ENCODE data around the gene KLHL29. TPM values are rescaled to one million over a fixed set of nuclear protein-coding genes. Genes with fewer than 3 reads are reported as not detected.

The KLHL29 gene
- total and polyA plus RNA-seq, 2 experiments from 2014 or later = 1.5 to 6.5 TPM

DNA sequence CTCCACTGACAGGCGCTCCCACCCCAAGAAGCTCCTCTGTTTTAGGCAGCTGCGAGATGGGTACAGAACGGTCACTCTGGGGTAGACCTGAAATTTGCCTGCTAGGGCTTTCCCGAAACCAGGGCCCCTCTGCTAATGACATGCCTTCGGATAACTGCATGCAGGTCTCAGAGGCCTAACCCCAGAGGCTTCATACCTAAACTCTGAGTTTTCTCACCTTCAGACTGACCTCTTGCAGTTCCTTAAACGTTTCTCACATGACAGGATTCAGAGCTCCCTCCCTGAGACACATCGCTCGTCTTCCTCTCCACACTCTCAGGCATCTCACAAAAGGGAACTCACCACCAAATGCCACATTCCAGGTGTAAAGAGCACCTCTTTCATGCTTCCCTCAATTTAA, 11.3 kb upstream of the KLHL29 start (continued):
- TF ChIP-seq ETS1 (IDR thresholded peaks at IDR 0.05) = no peak
- TF ChIP-seq JUNB (IDR thresholded peaks at IDR 0.05; ENCODE audit: unreplicated experiment) = no peak
- TF ChIP-seq NANOG (IDR thresholded peaks at IDR 0.05; ENCODE audit: borderline replicate concordance) = no peak
- TF ChIP-seq CREB1 (CRISPR knock-in tag; IDR thresholded peaks at IDR 0.05; ENCODE audit: low read depth) = no peak
- no peak for TF ChIP-seq STAT1 (IDR thresholded peaks at IDR 0.05; ENCODE audit: unreplicated experiment)
- no peak for TF ChIP-seq EZH2 (IDR thresholded peaks at IDR 0.05; ENCODE audit: low read depth, unreplicated experiment)
- no peak for TF ChIP-seq ZNF331 (CRISPR knock-in tag; IDR thresholded peaks at IDR 0.05; ENCODE audit: low read depth)

GRCh38 chr2:23375448-23375847, 9.5 kb upstream of the KLHL29 start:
- no peaks in the 10 kb centered on the region for H3K36me3 ChIP-seq (ENCODE audit: insufficient read depth)
- H3K79me2 ChIP-seq (replicated peaks; ENCODE audit: insufficient read depth) = no peaks in the 10 kb centered on the region
- H3K27me3 Mint-ChIP-seq (ENCODE audit: insufficient read depth, low read depth, poor library complexity) = peaks cover 4% of the 10 kb centered on the region
- no peaks in the 10 kb centered on the region for H4K20me1 ChIP-seq (replicated peaks; ENCODE audit: insufficient read depth)
- DNase-seq (ENCODE audit: low spot score) = peak; percentile 76
- no peaks in the 10 kb centered on the region for H3K4me1 ChIP-seq (ENCODE audit: insufficient read depth)
- no peaks in the 10 kb centered on the region; the same call in 2 of the 3 replicates for H3K9me3 Mint-ChIP-seq
- no peak overlapping the region for H3K27ac ChIP-seq (ENCODE audit: low read depth)
- H3K4me1 Mint-ChIP-seq = peaks cover 9% of the 10 kb centered on the region; the same call in 2 of the 3 replicates
- H3F3A ChIP-seq (replicated peaks; ENCODE audit: low read depth) = no peaks in the 10 kb centered on the region
- no peak overlapping the region for H3K4me2 ChIP-seq
- no peak overlapping the region for H3K27ac Mint-ChIP-seq
- H3K36me3 Mint-ChIP-seq (ENCODE audit: low read depth) = no peaks in the 10 kb centered on the region
- peak; percentile 95 for TF ChIP-seq ETS1 (IDR thresholded peaks at IDR 0.05)
- TF ChIP-seq CREB1 (CRISPR knock-in tag; IDR thresholded peaks at IDR 0.05; ENCODE audit: low read depth) = 0 out of 2 replicates have a peak, but pooled peaks have one; percentile 25
- no peak for TF ChIP-seq CTCF (conservative IDR thresholded peaks at IDR 0.05; ENCODE audit: low read depth in 2 of 2)
- H3K4me3 ChIP-seq = no peak overlapping the region
- peak; percentile 94 for ATAC-seq
- peak overlapping the region; percentile 76 for H2AFZ ChIP-seq
- H3K9me2 ChIP-seq (ENCODE audit: insufficient read depth) = no peaks in the 10 kb centered on the region; the same call in 1 of the 2 replicates
- no peak overlapping the region for H3K4me3 Mint-ChIP-seq
- no peaks in the 10 kb centered on the region for H3K27me3 ChIP-seq (ENCODE audit: insufficient read depth)

GRCh38 chr2:23376075-23376474, 8.9 kb upstream of the KLHL29 start:
- Mint-ChIP-seq H3K9me3 (no peaks in the 10 kb centered on the region; the same call in 2 of the 3 replicates), H3K4me3 (no peak overlapping the region), H3K27me3 (ENCODE audit: insufficient read depth, low read depth, poor library complexity) (peaks cover 4% of the 10 kb centered on the region), H3K4me1 (peaks cover 15% of the 10 kb centered on the region), H3K36me3 (ENCODE audit: low read depth) (no peaks in the 10 kb centered on the region), H3K27ac (no peak overlapping the region)
- Histone ChIP-seq H4K20me1 (replicated peaks; ENCODE audit: insufficient read depth) (no peaks in the 10 kb centered on the region), H3K4me2 (no peak overlapping the region), H3K36me3 (ENCODE audit: insufficient read depth) (no peaks in the 10 kb centered on the region), H3K27me3 (ENCODE audit: insufficient read depth) (0 out of 2 replicates have a peak, but pooled peaks cover under 1% of the 10 kb centered on the region), H3K9me2 (ENCODE audit: insufficient read depth) (no peaks in the 10 kb centered on the region; the same call in 1 of the 2 replicates), H3K27ac (ENCODE audit: low read depth) (no peak overlapping the region), H3K4me3 (no peak overlapping the region), H3K4me1 (ENCODE audit: insufficient read depth) (no peaks in the 10 kb centered on the region; the same call in 1 of the 2 replicates), H3F3A (replicated peaks; ENCODE audit: low read depth) (no peaks in the 10 kb centered on the region), H2AFZ (peak overlapping the region; percentile 33; the same call in 1 of the 2 replicates), H3K79me2 (replicated peaks; ENCODE audit: insufficient read depth) (no peaks in the 10 kb centered on the region)
- DNase-seq (ENCODE audit: low spot score) (no peak), ATAC-seq (no peak)
- no peak for TF ChIP-seq STAT1 (IDR thresholded peaks at IDR 0.05; ENCODE audit: unreplicated experiment)
- TF ChIP-seq EZH2 (IDR thresholded peaks at IDR 0.05; ENCODE audit: low read depth, unreplicated experiment) = no peak
- no peak for TF ChIP-seq ZNF114 (CRISPR knock-in tag; IDR thresholded peaks at IDR 0.05)
- no peak for TF ChIP-seq ZNF331 (CRISPR knock-in tag; IDR thresholded peaks at IDR 0.05; ENCODE audit: low read depth)
